IMR-90 (cell line): Measurements from ENCODE around the gene CYB5R3. TPM values are rescaled to one million over a fixed set of nuclear protein-coding genes. Genes with fewer than 3 reads are reported as not detected.

Experiments
- ATAC-seq: fragments of 200-7000 bp; cut with Tn5 transposase; 2 replicates; pipeline ENCODE4 v1.9.1; 2020; ENCODE audit warnings: low read depth, mild to moderate bottlenecking, moderate library complexity
- BruUV-seq: library from RNA; stranded (reverse); fragments of 400-500 nt; replicated peaks from 2 replicates; lab custom pipeline; 2021; lab: Mats Ljungman, UMichigan
- CTCF ChIA-PET: fragments of 300-600 bp; formaldehyde crosslinking; extraction: SDS; loops from one replicate; lab custom pipeline; 2021; ENCODE audit warnings: antibody characterized with exemption; lab: Yijun Ruan, JAX
- POLR2A ChIA-PET: fragments of 300-600 bp; sonication (Branson Sonifier 250); formaldehyde crosslinking; loops from one replicate; lab custom pipeline; 2022; ENCODE audit warnings: antibody characterized with exemption; ENCODE audit not compliant: unreplicated experiment; lab: Charles Lee
- DNase-seq: peaks from one replicate; pipeline ENCODE4 v3.0.0; 2013
- H2AFZ ChIP-seq: replicated peaks from 2 replicates; pipeline ENCODE3; 2013; ENCODE audit warnings: low read length, mild to moderate bottlenecking; ENCODE audit not compliant: poor library complexity
- H2AK5ac ChIP-seq: 2 replicates; pipeline ENCODE4 v1.6.1; 2013; ENCODE audit warnings: low read depth, low read length, inconsistent platforms
- H2AK9ac ChIP-seq: replicated peaks from 2 replicates; pipeline ENCODE3; 2013; ENCODE audit warnings: mild to moderate bottlenecking, low read depth, low read length, moderate library complexity; ENCODE audit not compliant: poor library complexity
- H2BK120ac ChIP-seq: 2 replicates; pipeline ENCODE4 v1.6.1; 2013; ENCODE audit warnings: low read depth, low read length, inconsistent platforms
- H2BK15ac ChIP-seq: 3 replicates; pipeline ENCODE4 v1.6.1; 2013; ENCODE audit warnings: low read depth, low read length, inconsistent platforms
- H2BK20ac ChIP-seq: 2 replicates; pipeline ENCODE4 v1.6.1; 2013; ENCODE audit warnings: low read depth, mild to moderate bottlenecking, inconsistent platforms, low read length, moderate library complexity
- H2BK5ac ChIP-seq: 2 replicates; pipeline ENCODE4 v1.6.1; 2013; ENCODE audit warnings: mild to moderate bottlenecking, low read depth, low read length, inconsistent platforms; ENCODE audit not compliant: poor library complexity, severe bottlenecking
- H3K14ac ChIP-seq: replicated peaks from 2 replicates; pipeline ENCODE4 v1.6.1; 2013; ENCODE audit warnings: low read depth, low read length, inconsistent platforms
- H3K18ac ChIP-seq: 2 replicates; pipeline ENCODE4 v1.6.1; 2013; ENCODE audit warnings: low read depth, low read length, control low read depth
- H3K23ac ChIP-seq: 2 replicates; pipeline ENCODE4 v1.6.1; 2013; ENCODE audit warnings: low read depth, low read length, inconsistent platforms
- H3K27ac ChIP-seq: 2 replicates; pipeline ENCODE4 v1.5.1; 2013; ENCODE audit warnings: mild to moderate bottlenecking, control low read depth, low read length; ENCODE audit not compliant: insufficient read depth
- H3K27me3 ChIP-seq: 2 replicates; pipeline ENCODE4 v1.6.1; 2013; ENCODE audit warnings: low read length; ENCODE audit not compliant: control insufficient read depth, insufficient read depth
- H3K36me3 ChIP-seq: 2 replicates; pipeline ENCODE4 v1.6.1; 2013; ENCODE audit warnings: low read length, mixed read lengths; ENCODE audit not compliant: control insufficient read depth, insufficient read depth
- H3K4ac ChIP-seq: 2 replicates; pipeline ENCODE4 v1.6.1; 2013; ENCODE audit warnings: low read depth, low read length, inconsistent platforms
- H3K4me1 ChIP-seq: 2 replicates; pipeline ENCODE4 v1.6.1; 2013; ENCODE audit warnings: low read length, mixed read lengths; ENCODE audit not compliant: control insufficient read depth, insufficient read depth
- H3K4me2 ChIP-seq: 2 replicates; pipeline ENCODE4 v1.6.1; 2013; ENCODE audit warnings: low read depth, mild to moderate bottlenecking, control low read depth, low read length, moderate library complexity
- H3K4me3 ChIP-seq: 2 replicates; pipeline ENCODE4 v1.5.1; 2013; ENCODE audit warnings: low read depth, mild to moderate bottlenecking, control low read depth, low read length, moderate library complexity; ENCODE audit not compliant: insufficient read depth
- H3K56ac ChIP-seq: 2 replicates; pipeline ENCODE4 v1.6.1; 2013; ENCODE audit warnings: low read length, inconsistent platforms; ENCODE audit not compliant: insufficient read depth; ENCODE audit errors: extremely low read depth
- H3K79me1 ChIP-seq, 2 experiments: 2 replicates each; pipeline ENCODE4 v1.6.1; 2013; ENCODE audit warnings: low read length in 2 of 2, inconsistent platforms in 1 of 2, low read depth in 1 of 2
- H3K9ac ChIP-seq: 2 replicates; pipeline ENCODE4 v1.6.1; 2013; ENCODE audit warnings: low read depth, low read length, control low read depth
- H3K9me1 ChIP-seq: 2 replicates; pipeline ENCODE4 v1.6.1; 2013; ENCODE audit warnings: low read length, inconsistent platforms; ENCODE audit not compliant: insufficient read depth
- H3K9me3 ChIP-seq: 2 replicates; pipeline ENCODE4 v1.6.1; 2013; ENCODE audit warnings: low read length; ENCODE audit not compliant: control insufficient read depth, insufficient read depth
- H4K20me1 ChIP-seq: 2 replicates; pipeline ENCODE4 v1.6.1; 2013; ENCODE audit warnings: low read length, inconsistent platforms; ENCODE audit not compliant: insufficient read depth
- H4K5ac ChIP-seq: 2 replicates; pipeline ENCODE4 v1.6.1; 2013; ENCODE audit warnings: mild to moderate bottlenecking, low read depth, low read length, control low read depth
- H4K8ac ChIP-seq, 2 experiments: 2 replicates each; pipeline ENCODE4 v1.6.1; 2013; ENCODE audit warnings: low read depth in 2 of 2, low read length in 2 of 2, control low read depth in 1 of 2, inconsistent platforms in 1 of 2
- H4K91ac ChIP-seq: 2 replicates; pipeline ENCODE4 v1.6.1; 2013; ENCODE audit warnings: low read depth, low read length, inconsistent platforms; ENCODE audit not compliant: insufficient read depth
- BHLHE40 ChIP-seq: fragments of 150-350 bp; IDR thresholded peaks from 2 replicates; pipeline ENCODE4 v1.6.1; 2016; ENCODE audit warnings: mild to moderate bottlenecking, low read depth, low read length
- CEBPB ChIP-seq: IDR thresholded peaks from 2 replicates; pipeline ENCODE4 v1.6.1; 2012; ENCODE audit warnings: low read depth, low read length, improper control_type of control experiment
- CHD1 ChIP-seq: IDR thresholded peaks from 2 replicates; pipeline ENCODE4 v1.6.1; 2012; ENCODE audit warnings: low read depth, low read length, improper control_type of control experiment
- FOS ChIP-seq: fragments of 150-350 bp; IDR thresholded peaks from 2 replicates; pipeline ENCODE4 v1.6.1; 2016; ENCODE audit warnings: low read depth, low read length
- MAFK ChIP-seq: IDR thresholded peaks from 2 replicates; pipeline ENCODE4 v1.6.1; 2012; ENCODE audit warnings: low read depth, low read length, improper control_type of control experiment
- MXI1 ChIP-seq: IDR thresholded peaks from 2 replicates; pipeline ENCODE4 v1.6.1; 2012; ENCODE audit warnings: low read depth, mild to moderate bottlenecking, low read length, moderate library complexity, borderline replicate concordance
- NFE2L2 ChIP-seq: fragments of 150-350 bp; IDR thresholded peaks from 2 replicates; pipeline ENCODE4 v1.6.1; 2016; ENCODE audit warnings: low read depth, mild to moderate bottlenecking, low read length
- POLR2A ChIP-seq: IDR thresholded peaks from 2 replicates; pipeline ENCODE4 v1.6.1; 2012; ENCODE audit warnings: mild to moderate bottlenecking, low read depth, low read length
- RAD21 ChIP-seq: IDR thresholded peaks from 2 replicates; pipeline ENCODE4 v1.6.1; 2012; ENCODE audit warnings: low read length, improper control_type of control experiment
- RCOR1 ChIP-seq: IDR thresholded peaks from 2 replicates; pipeline ENCODE4 v1.6.1; 2012; ENCODE audit warnings: mild to moderate bottlenecking, low read length, improper control_type of control experiment; ENCODE audit not compliant: insufficient replicate concordance
- RFX5 ChIP-seq: IDR thresholded peaks from 2 replicates; pipeline ENCODE4 v1.8.0; 2012; ENCODE audit warnings: low read depth, mild to moderate bottlenecking, low read length, moderate library complexity
- SMC3 ChIP-seq: fragments of 150-350 bp; IDR thresholded peaks from 2 replicates; pipeline ENCODE4 v1.6.1; 2016; ENCODE audit warnings: low read depth, mild to moderate bottlenecking, antibody characterized with exemption, low read length, moderate library complexity
- WGBS, 2 experiments: methylation state at CpG; one replicate each; pipeline versions ENCODE4 v1.1.5 to v1.1.7; 2013; ENCODE audit warnings: missing lambda C conversion rate in 2 of 2; ENCODE audit not compliant: insufficient read length in 1 of 2; ENCODE audit errors: extremely low coverage in 2 of 2; 5-methylcytosine and 5-hydroxymethylcytosine counted together
- dilution Hi-C: fragments of 300-500 bp; cut with HindIII; formaldehyde crosslinking; loops from one replicate; pipeline ENCODE4 v1.14.3; 2018; ENCODE audit warnings: low sequenced_read_pairs; ENCODE audit not compliant: unreplicated experiment
- in situ Hi-C: fragments of 300-500 bp; cut with MboI; formaldehyde crosslinking; loops from 3 replicates; pipeline ENCODE4 v1.14.3; 2019; ENCODE audit warnings: low sequenced_read_pairs, inconsistent platforms, mixed read lengths
- intact Hi-C: fragments of 100-400 bp; cut with micrococcal nuclease; formaldehyde crosslinking; loops from 2 replicates; pipeline ENCODE4 v1.10.0; 2022
- polyA plus RNA-seq, 3 experiments: library from polyadenylated mRNA; depleted of rRNA; stranded (reverse); fragments of >200 nt; gene quantifications; 2 replicates each; pipeline ENCODE4 v1.2.3, GENCODE V29; 2012; ENCODE audit warnings: low replicate concordance in 1 of 3
- total RNA-seq: library from RNA; depleted of rRNA; stranded (reverse); fragments of >200 nt; gene quantifications from 2 replicates; pipeline ENCODE4 v1.2.3, GENCODE V29; 2012
- TF ChIP-seq, protein P1 (sequence below): fragments of 150-350 bp; IDR thresholded peaks from 2 replicates; pipeline ENCODE4 v1.6.1; 2016; ENCODE audit warnings: low read depth, mild to moderate bottlenecking, low read length, moderate library complexity, borderline replicate concordance
- TF ChIP-seq, protein P2 (sequence below): conservative IDR thresholded peaks from 2 replicates; pipeline ENCODE4 v1.5.1; 2012; ENCODE audit warnings: mild to moderate bottlenecking, low read depth, low read length, improper control_type of control experiment
- TF ChIP-seq, protein P3 (sequence below): fragments of 150-350 bp; IDR thresholded peaks from 2 replicates; pipeline ENCODE4 v1.6.1; 2017; ENCODE audit warnings: mild to moderate bottlenecking, antibody characterized with exemption, low read length, low read depth

CYB5R3 gene
- total and polyA plus RNA-seq, 2 of the 4 experiments (the other 2 are of a cell fraction), result 44.1 to 362 TPM

DNA sequence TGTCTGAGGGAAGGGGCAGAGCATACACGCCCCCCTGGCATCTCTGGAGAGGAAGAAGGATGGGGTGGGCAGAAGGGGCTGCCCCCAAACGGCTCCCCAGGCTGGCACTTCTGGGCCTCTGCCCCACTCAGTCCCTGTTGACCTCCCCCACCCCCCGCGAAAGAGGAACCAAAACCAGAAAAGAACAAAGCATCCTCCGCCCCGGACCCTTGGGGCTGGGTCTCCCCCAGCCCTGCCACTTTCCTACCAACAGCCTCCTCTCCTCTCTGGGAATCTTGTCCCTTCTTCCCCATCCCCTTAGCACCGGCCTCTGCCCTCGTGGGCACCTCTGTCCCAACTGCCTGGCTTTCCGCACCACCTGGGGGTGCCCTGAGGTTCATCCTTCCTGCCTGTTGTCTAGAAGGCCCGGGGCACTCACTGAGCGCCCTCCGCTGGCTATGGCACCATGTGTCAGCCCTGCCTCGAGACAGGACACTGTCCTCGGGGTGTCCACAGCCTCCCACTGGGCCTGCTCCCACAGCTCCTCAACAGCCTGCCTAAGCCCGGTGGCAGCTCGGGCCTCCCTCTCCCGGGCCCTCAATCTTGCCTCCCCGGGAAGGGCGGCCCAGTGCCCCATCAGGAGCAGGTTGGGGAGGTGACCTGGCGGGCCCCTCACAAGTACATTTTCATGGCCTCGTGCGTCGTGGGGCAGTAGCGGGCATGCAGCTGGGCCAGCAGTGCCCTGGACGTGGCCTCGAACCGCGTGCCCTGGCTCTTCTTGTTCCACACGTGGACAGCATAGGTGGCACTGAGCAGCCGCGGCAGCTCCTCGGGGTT lies 43.3 kb upstream of the CYB5R3 start:
- H3K4me1 ChIP-seq, result peaks cover 17% of the 10 kb centered on the region
- no peak overlapping the region for H3K14ac ChIP-seq
- POLR2A ChIA-PET, result no interaction called here
- H3K4me2 ChIP-seq, result no peak overlapping the region
- no TSS peak for BruUV-seq
- peaks cover 4% of the 10 kb centered on the region for H3K9me1 ChIP-seq
- H2BK5ac ChIP-seq, result no peak overlapping the region
- no peaks in the 10 kb centered on the region for H3K9me3 ChIP-seq
- ATAC-seq (no peak), DNase-seq (no peak)
- H3K79me1 ChIP-seq, result peaks cover 18 to 33% of the 10 kb centered on the region in 2 experiments
- no peaks in the 10 kb centered on the region; the same call in 1 of the 2 replicates for H4K20me1 ChIP-seq
- H3K27me3 ChIP-seq, result no peaks in the 10 kb centered on the region
- no peak overlapping the region for H4K91ac ChIP-seq
- H3K23ac ChIP-seq, result no peak overlapping the region
- H3K9ac ChIP-seq, result no peak overlapping the region
- H2AK5ac ChIP-seq, result no peak overlapping the region
- no peak overlapping the region for H4K5ac ChIP-seq
- dilution Hi-C loops, result no loop called here
- no peak overlapping the region for H2AK9ac ChIP-seq
- no peak overlapping the region for H2AFZ ChIP-seq
- H2BK20ac ChIP-seq, result no peak overlapping the region
- no peak overlapping the region for H3K56ac ChIP-seq
- H3K36me3 ChIP-seq, result peaks cover 32% of the 10 kb centered on the region
- H3K4me3 ChIP-seq, result no peak overlapping the region
- CTCF ChIA-PET, result no interaction called here
- H2BK120ac ChIP-seq, result no peak overlapping the region
- in situ Hi-C loops, result no loop called here
- H3K18ac ChIP-seq, result no peak overlapping the region
- intact Hi-C loops, result no loop called here
- no peak overlapping the region for H3K4ac ChIP-seq
- no peak overlapping the region for H4K8ac ChIP-seq
- no peak overlapping the region for H3K27ac ChIP-seq
- H2BK15ac ChIP-seq, result no peak overlapping the region
- 95% methylated on average over 7 of the region's 32 CpGs; no CpG with 5 or more reads in 1 of the 2 experiments for WGBS, 2 experiments
- TF ChIP-seq NFE2L2, result no peak
- TF ChIP-seq RFX5, result no peak
- no peak for TF ChIP-seq BHLHE40
- TF ChIP-seq, protein P1, sequence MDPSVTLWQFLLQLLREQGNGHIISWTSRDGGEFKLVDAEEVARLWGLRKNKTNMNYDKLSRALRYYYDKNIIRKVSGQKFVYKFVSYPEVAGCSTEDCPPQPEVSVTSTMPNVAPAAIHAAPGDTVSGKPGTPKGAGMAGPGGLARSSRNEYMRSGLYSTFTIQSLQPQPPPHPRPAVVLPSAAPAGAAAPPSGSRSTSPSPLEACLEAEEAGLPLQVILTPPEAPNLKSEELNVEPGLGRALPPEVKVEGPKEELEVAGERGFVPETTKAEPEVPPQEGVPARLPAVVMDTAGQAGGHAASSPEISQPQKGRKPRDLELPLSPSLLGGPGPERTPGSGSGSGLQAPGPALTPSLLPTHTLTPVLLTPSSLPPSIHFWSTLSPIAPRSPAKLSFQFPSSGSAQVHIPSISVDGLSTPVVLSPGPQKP, result no peak
- no peak for TF ChIP-seq RCOR1
- TF ChIP-seq CEBPB, result no peak
- TF ChIP-seq POLR2A, result no peak
- no peak for TF ChIP-seq RAD21
- TF ChIP-seq, protein P2, sequence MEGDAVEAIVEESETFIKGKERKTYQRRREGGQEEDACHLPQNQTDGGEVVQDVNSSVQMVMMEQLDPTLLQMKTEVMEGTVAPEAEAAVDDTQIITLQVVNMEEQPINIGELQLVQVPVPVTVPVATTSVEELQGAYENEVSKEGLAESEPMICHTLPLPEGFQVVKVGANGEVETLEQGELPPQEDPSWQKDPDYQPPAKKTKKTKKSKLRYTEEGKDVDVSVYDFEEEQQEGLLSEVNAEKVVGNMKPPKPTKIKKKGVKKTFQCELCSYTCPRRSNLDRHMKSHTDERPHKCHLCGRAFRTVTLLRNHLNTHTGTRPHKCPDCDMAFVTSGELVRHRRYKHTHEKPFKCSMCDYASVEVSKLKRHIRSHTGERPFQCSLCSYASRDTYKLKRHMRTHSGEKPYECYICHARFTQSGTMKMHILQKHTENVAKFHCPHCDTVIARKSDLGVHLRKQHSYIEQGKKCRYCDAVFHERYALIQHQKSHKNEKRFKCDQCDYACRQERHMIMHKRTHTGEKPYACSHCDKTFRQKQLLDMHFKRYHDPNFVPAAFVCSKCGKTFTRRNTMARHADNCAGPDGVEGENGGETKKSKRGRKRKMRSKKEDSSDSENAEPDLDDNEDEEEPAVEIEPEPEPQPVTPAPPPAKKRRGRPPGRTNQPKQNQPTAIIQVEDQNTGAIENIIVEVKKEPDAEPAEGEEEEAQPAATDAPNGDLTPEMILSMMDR, result no peak
- TF ChIP-seq, protein P3, sequence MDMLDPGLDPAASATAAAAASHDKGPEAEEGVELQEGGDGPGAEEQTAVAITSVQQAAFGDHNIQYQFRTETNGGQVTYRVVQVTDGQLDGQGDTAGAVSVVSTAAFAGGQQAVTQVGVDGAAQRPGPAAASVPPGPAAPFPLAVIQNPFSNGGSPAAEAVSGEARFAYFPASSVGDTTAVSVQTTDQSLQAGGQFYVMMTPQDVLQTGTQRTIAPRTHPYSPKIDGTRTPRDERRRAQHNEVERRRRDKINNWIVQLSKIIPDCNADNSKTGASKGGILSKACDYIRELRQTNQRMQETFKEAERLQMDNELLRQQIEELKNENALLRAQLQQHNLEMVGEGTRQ, result no peak
- TF ChIP-seq MXI1, result no peak
- TF ChIP-seq MAFK, result no peak
- no peak for TF ChIP-seq FOS
- no peak for TF ChIP-seq SMC3
- TF ChIP-seq CHD1, result no peak
